HepG2 (cell line): ENCODE data around the gene HSPA1A. TPM values are rescaled to one million over a fixed set of nuclear protein-coding genes. Genes with fewer than 3 reads are reported as not detected.

Experiments
- CERS6 ChIP-seq: sonication (generic); formaldehyde crosslinking; IDR thresholded peaks from 2 replicates; pipeline ENCODE4 v1.5.0; 2020; ENCODE audit warnings: missing genetic modification reagents
- DMAP1 ChIP-seq: IDR thresholded peaks from 2 replicates; pipeline ENCODE4 v1.6.1; 2016
- HMG20A ChIP-seq: IDR thresholded peaks from 2 replicates; pipeline ENCODE4 v1.6.1; 2016; ENCODE audit warnings: borderline replicate concordance
- HNRNPK ChIP-seq: fragments of 200-400 bp; formaldehyde crosslinking; IDR thresholded peaks from 2 replicates; pipeline ENCODE4 v1.6.1; 2018; ENCODE audit warnings: low read length, low read depth, moderate library complexity, mild to moderate bottlenecking; ENCODE audit not compliant: poor library complexity, severe bottlenecking
- HNRNPLL ChIP-seq: fragments of 200-400 bp; formaldehyde crosslinking; IDR thresholded peaks from 2 replicates; pipeline ENCODE4 v1.6.1; 2017; ENCODE audit warnings: mild to moderate bottlenecking, low read depth, low read length; ENCODE audit not compliant: poor library complexity, severe bottlenecking
- MEF2D ChIP-seq: sonication (generic); formaldehyde crosslinking; IDR thresholded peaks from 2 replicates; pipeline ENCODE4 v1.5.1; 2020; ENCODE audit warnings: mild to moderate bottlenecking, missing genetic modification reagents
- NCOR1 ChIP-seq: fragments of 200-600 bp; sonication (generic); IDR thresholded peaks from 2 replicates; pipeline ENCODE4 v1.7.0; 2017; ENCODE audit warnings: antibody characterized with exemption, low read length, borderline replicate concordance
- NFATC3 ChIP-seq: sonication (generic); formaldehyde crosslinking; IDR thresholded peaks from 2 replicates; pipeline ENCODE4 v1.5.1; 2020; ENCODE audit warnings: mild to moderate bottlenecking, missing genetic modification reagents
- ZBTB34 ChIP-seq: sonication (generic); formaldehyde crosslinking; IDR thresholded peaks from 2 replicates; pipeline ENCODE4 v1.8.0; 2022; ENCODE audit warnings: mild to moderate bottlenecking, missing genetic modification reagents
- ZNF232 ChIP-seq: sonication (generic); formaldehyde crosslinking; IDR thresholded peaks from 2 replicates; pipeline ENCODE4 v1.4.0; 2020; ENCODE audit warnings: missing genetic modification reagents, borderline replicate concordance
- ZNF331 ChIP-seq: sonication (generic); formaldehyde crosslinking; IDR thresholded peaks from 2 replicates; pipeline ENCODE4 v1.4.0; 2020; ENCODE audit warnings: missing genetic modification reagents
- ZNF354B ChIP-seq: sonication (generic); formaldehyde crosslinking; IDR thresholded peaks from 2 replicates; pipeline ENCODE4 v1.8.0; 2022; ENCODE audit warnings: mild to moderate bottlenecking, missing genetic modification reagents
- ZNF616 ChIP-seq: sonication (generic); formaldehyde crosslinking; IDR thresholded peaks from 2 replicates; pipeline ENCODE4 v1.5.0; 2020; ENCODE audit warnings: low read depth, mild to moderate bottlenecking, missing genetic modification reagents
- ZNF670 ChIP-seq: sonication (generic); formaldehyde crosslinking; IDR thresholded peaks from 2 replicates; pipeline ENCODE4 v1.8.0; 2022; ENCODE audit warnings: mild to moderate bottlenecking, missing genetic modification reagents, borderline replicate concordance
- ZNF678 ChIP-seq: sonication (generic); formaldehyde crosslinking; IDR thresholded peaks from 2 replicates; pipeline ENCODE4 v1.4.0; 2020; ENCODE audit warnings: mild to moderate bottlenecking, missing genetic modification reagents
- ZNF7 ChIP-seq: IDR thresholded peaks from 2 replicates; pipeline ENCODE4 v1.6.1; 2016; ENCODE audit warnings: missing biosample characterization, missing genetic modification reagents
- polyA plus RNA-seq, 8 experiments: library from polyadenylated mRNA; depleted of rRNA in 3 of 8; stranded (reverse) in 7 of 8; unstranded in 1 of 8; fragments of >200 nt; fragmentation: Illumina TruSeq in 4 of 8; extraction: Trizol in 4 of 8; gene quantifications; 2 replicates each; pipeline versions ENCODE4 v1.2.1 to v1.2.3, GENCODE V29; 2011 to 2016; ENCODE audit warnings: low read depth in 4 of 8, missing spikeins in 1 of 8, mixed read lengths in 1 of 8; ENCODE audit not compliant: insufficient read depth in 1 of 8
- total RNA-seq, 5 experiments: library from RNA; depleted of rRNA; stranded (reverse); fragments of >200 nt; fragmentation: Illumina TruSeq; extraction: Trizol; gene quantifications; 2 replicates each; pipeline ENCODE4 v1.2.3, GENCODE V29; 2016; ENCODE audit warnings: low read depth in 1 of 5
- TF ChIP-seq, protein P1 (sequence below): sonication (generic); formaldehyde crosslinking; IDR thresholded peaks from 2 replicates; pipeline ENCODE4 v1.8.0; 2022; ENCODE audit warnings: missing genetic modification reagents, mild to moderate bottlenecking, inconsistent platforms, borderline replicate concordance
- TF ChIP-seq, protein P2 (sequence below): sonication (generic); formaldehyde crosslinking; IDR thresholded peaks from 2 replicates; pipeline ENCODE4 v1.8.0; 2022; ENCODE audit warnings: mild to moderate bottlenecking, missing genetic modification reagents, moderate library complexity

The HSPA1A gene
- total and polyA plus RNA-seq, 2 of the 13 experiments (the other 11 are each of a cell fraction or from before 2014, with no cell fraction given), result 44.5 to 85.0 TPM

- TF ChIP-seq DMAP1 (CRISPR knock-in tag) (peak; percentile 85), MEF2D (CRISPR knock-in tag) (peak; percentile 89; the same call in 1 of the 2 replicates), HNRNPK (no peak), HNRNPLL (no peak), ZNF670 (peak; percentile 78), CERS6 (CRISPR knock-in tag) (no peak), ZNF678 (no peak), NCOR1 (peak; percentile 91), NFATC3 (CRISPR knock-in tag) (peak; percentile 94; the same call in 1 of the 2 replicates), ZNF232 (0 out of 2 replicates have a peak, but pooled peaks have one; percentile 3), ZNF331 (CRISPR knock-in tag) (peak; percentile 94), ZNF616 (no peak), ZNF354B (CRISPR knock-in tag) (peak; percentile 64; the same call in 1 of the 2 replicates), HMG20A (CRISPR knock-in tag) (peak; percentile 80; the same call in 1 of the 2 replicates), ZNF7 (CRISPR knock-in tag) (no peak), ZBTB34 (CRISPR knock-in tag) (peak; percentile 99)
- TF ChIP-seq, protein P1, sequence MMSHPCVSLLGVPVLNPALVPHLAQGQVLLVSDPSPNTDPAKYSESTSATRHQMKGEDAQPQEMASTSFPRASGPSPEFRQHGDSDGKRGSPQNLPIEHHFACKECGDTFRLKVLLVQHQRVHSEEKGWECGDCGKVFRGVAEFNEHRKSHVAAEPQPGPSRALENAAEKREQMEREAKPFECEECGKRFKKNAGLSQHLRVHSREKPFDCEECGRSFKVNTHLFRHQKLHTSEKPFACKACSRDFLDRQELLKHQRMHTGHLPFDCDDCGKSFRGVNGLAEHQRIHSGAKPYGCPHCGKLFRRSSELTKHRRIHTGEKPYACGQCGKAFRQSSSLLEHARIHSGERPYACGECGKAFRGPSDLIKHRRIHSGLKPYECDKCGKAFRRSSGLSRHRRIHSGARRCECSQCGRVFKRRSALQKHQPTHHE (CRISPR knock-in tag), result 0 out of 2 replicates have a peak, but pooled peaks have one; percentile 71
- TF ChIP-seq, protein P2, sequence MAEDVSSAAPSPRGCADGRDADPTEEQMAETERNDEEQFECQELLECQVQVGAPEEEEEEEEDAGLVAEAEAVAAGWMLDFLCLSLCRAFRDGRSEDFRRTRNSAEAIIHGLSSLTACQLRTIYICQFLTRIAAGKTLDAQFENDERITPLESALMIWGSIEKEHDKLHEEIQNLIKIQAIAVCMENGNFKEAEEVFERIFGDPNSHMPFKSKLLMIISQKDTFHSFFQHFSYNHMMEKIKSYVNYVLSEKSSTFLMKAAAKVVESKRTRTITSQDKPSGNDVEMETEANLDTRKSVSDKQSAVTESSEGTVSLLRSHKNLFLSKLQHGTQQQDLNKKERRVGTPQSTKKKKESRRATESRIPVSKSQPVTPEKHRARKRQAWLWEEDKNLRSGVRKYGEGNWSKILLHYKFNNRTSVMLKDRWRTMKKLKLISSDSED, result no peak
Measured at GRCh38 chr6:31865205-31866118, 50.1 kb downstream of the HSPA1A start (continued).
